H1 (cell line): Measurements from ENCODE around the gene MCCC1. TPM values are rescaled to one million over a fixed set of nuclear protein-coding genes. Genes with fewer than 3 reads are reported as not detected.

ENCODE experiments used
- CHD1 ChIP-seq: IDR thresholded peaks from 2 replicates; pipeline ENCODE4 v1.6.1; 2012; ENCODE audit warnings: low read depth, low read length, improper control_type of control experiment
- CTCF ChIP-seq, 3 experiments: IDR thresholded peaks; 1 replicate in 2 of 3; 2 replicates in 1 of 3; pipeline versions ENCODE4 v1.5.1 to v1.6.1; 2011; ENCODE audit warnings: low read length in 3 of 3, mild to moderate bottlenecking in 3 of 3, inconsistent platforms in 2 of 3, low read depth in 1 of 3, moderate library complexity in 1 of 3; ENCODE audit not compliant: insufficient read depth in 1 of 3; ENCODE audit errors: control extremely low read depth in 1 of 3
- E2F6 ChIP-seq: IDR thresholded peaks from 2 replicates; pipeline ENCODE4 v1.6.1; 2012; ENCODE audit warnings: inconsistent platforms
- GTF2F1 ChIP-seq: IDR thresholded peaks from 2 replicates; pipeline ENCODE4 v1.6.1; 2012; ENCODE audit warnings: low read depth, low read length, improper control_type of control experiment, borderline replicate concordance
- USF2 ChIP-seq: IDR thresholded peaks from 2 replicates; pipeline ENCODE4 v1.6.1; 2011; ENCODE audit warnings: low read length, improper control_type of control experiment
- polyA plus RNA-seq, 7 experiments: library from polyadenylated mRNA; depleted of rRNA in 3 of 7; stranded (reverse) in 5 of 7; unstranded in 2 of 7; fragments of >200 nt in 5 of 7; fragments of 200-250 nt in 2 of 7; gene quantifications; 1 replicate in 5 of 7; 2 replicates in 1 of 7; 4 replicates in 1 of 7; pipeline versions ENCODE4 v1.2.1 to v1.2.3, GENCODE V29; 2011 to 2013; ENCODE audit warnings: missing spikeins in 2 of 7, mixed read lengths in 2 of 7
- total RNA-seq: library from RNA; stranded (reverse); fragmentation: NEBNext Ultra II Directional; extraction: Animal tissue kit (Norgen Biotek cat#: 25700); gene quantifications from 2 replicates; pipeline ENCODE4 v1.2.1, GENCODE V29; 2021
- TF ChIP-seq, protein P1 (sequence below): fragments of 300-600 bp; sonication (generic); IDR thresholded peaks from 2 replicates; pipeline ENCODE4 v1.7.1; 2012; ENCODE audit warnings: low read length, moderate library complexity, mild to moderate bottlenecking, inconsistent platforms; ENCODE audit not compliant: insufficient replicate concordance

Gene MCCC1
- total and polyA plus RNA-seq, 2 of the 8 experiments (the other 6 are each of a cell fraction or from before 2014, with no cell fraction given) = 10.8 to 21.5 TPM

GRCh38 chr3:183116025-183116614 lies 16.8 kb upstream of the MCCC1 start (continued):
- TF ChIP-seq, protein P1, sequence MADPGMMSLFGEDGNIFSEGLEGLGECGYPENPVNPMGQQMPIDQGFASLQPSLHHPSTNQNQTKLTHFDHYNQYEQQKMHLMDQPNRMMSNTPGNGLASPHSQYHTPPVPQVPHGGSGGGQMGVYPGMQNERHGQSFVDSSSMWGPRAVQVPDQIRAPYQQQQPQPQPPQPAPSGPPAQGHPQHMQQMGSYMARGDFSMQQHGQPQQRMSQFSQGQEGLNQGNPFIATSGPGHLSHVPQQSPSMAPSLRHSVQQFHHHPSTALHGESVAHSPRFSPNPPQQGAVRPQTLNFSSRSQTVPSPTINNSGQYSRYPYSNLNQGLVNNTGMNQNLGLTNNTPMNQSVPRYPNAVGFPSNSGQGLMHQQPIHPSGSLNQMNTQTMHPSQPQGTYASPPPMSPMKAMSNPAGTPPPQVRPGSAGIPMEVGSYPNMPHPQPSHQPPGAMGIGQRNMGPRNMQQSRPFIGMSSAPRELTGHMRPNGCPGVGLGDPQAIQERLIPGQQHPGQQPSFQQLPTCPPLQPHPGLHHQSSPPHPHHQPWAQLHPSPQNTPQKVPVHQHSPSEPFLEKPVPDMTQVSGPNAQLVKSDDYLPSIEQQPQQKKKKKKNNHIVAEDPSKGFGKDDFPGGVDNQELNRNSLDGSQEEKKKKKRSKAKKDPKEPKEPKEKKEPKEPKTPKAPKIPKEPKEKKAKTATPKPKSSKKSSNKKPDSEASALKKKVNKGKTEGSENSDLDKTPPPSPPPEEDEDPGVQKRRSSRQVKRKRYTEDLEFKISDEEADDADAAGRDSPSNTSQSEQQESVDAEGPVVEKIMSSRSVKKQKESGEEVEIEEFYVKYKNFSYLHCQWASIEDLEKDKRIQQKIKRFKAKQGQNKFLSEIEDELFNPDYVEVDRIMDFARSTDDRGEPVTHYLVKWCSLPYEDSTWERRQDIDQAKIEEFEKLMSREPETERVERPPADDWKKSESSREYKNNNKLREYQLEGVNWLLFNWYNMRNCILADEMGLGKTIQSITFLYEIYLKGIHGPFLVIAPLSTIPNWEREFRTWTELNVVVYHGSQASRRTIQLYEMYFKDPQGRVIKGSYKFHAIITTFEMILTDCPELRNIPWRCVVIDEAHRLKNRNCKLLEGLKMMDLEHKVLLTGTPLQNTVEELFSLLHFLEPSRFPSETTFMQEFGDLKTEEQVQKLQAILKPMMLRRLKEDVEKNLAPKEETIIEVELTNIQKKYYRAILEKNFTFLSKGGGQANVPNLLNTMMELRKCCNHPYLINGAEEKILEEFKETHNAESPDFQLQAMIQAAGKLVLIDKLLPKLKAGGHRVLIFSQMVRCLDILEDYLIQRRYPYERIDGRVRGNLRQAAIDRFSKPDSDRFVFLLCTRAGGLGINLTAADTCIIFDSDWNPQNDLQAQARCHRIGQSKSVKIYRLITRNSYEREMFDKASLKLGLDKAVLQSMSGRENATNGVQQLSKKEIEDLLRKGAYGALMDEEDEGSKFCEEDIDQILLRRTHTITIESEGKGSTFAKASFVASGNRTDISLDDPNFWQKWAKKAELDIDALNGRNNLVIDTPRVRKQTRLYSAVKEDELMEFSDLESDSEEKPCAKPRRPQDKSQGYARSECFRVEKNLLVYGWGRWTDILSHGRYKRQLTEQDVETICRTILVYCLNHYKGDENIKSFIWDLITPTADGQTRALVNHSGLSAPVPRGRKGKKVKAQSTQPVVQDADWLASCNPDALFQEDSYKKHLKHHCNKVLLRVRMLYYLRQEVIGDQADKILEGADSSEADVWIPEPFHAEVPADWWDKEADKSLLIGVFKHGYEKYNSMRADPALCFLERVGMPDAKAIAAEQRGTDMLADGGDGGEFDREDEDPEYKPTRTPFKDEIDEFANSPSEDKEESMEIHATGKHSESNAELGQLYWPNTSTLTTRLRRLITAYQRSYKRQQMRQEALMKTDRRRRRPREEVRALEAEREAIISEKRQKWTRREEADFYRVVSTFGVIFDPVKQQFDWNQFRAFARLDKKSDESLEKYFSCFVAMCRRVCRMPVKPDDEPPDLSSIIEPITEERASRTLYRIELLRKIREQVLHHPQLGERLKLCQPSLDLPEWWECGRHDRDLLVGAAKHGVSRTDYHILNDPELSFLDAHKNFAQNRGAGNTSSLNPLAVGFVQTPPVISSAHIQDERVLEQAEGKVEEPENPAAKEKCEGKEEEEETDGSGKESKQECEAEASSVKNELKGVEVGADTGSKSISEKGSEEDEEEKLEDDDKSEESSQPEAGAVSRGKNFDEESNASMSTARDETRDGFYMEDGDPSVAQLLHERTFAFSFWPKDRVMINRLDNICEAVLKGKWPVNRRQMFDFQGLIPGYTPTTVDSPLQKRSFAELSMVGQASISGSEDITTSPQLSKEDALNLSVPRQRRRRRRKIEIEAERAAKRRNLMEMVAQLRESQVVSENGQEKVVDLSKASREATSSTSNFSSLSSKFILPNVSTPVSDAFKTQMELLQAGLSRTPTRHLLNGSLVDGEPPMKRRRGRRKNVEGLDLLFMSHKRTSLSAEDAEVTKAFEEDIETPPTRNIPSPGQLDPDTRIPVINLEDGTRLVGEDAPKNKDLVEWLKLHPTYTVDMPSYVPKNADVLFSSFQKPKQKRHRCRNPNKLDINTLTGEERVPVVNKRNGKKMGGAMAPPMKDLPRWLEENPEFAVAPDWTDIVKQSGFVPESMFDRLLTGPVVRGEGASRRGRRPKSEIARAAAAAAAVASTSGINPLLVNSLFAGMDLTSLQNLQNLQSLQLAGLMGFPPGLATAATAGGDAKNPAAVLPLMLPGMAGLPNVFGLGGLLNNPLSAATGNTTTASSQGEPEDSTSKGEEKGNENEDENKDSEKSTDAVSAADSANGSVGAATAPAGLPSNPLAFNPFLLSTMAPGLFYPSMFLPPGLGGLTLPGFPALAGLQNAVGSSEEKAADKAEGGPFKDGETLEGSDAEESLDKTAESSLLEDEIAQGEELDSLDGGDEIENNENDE = no peak
- no peak for TF ChIP-seq CTCF (IDR thresholded peaks at IDR 0.05; ENCODE audit: control extremely low read depth in 1 of 3, insufficient read depth in 1 of 3, low read depth in 1 of 3, low read length in 3 of 3)
- TF ChIP-seq GTF2F1 = no peak
- peak; percentile 30; the same call in 1 of the 2 replicates for TF ChIP-seq E2F6
- no peak for TF ChIP-seq USF2
- TF ChIP-seq CHD1 = no peak
